HL-60 (cell line): ENCODE results near the gene GOLIM4.

Experiments
- DNase-seq, 2 experiments: peaks; one replicate each; pipeline ENCODE4 v3.0.0-alpha.2; 2010 to 2020; ENCODE audit warnings: low read depth in 1 of 2, low spot score in 1 of 2
- H3K27ac ChIP-seq: fragments of 250-450 bp; sonication (Bioruptor Pico); replicated peaks from 2 replicates; pipeline ENCODE4 v1.5.1; 2020; ENCODE audit warnings: mild to moderate bottlenecking, moderate library complexity
- H3K27me3 ChIP-seq: fragments of 250-450 bp; sonication (Bioruptor Pico); 2 replicates; pipeline ENCODE4 v1.5.1; 2021; ENCODE audit warnings: mild to moderate bottlenecking, moderate library complexity; ENCODE audit not compliant: insufficient read depth, poor library complexity, severe bottlenecking
- H3K4me3 ChIP-seq: replicated peaks from 2 replicates; pipeline ENCODE4 v1.5.1; 2011; ENCODE audit warnings: mild to moderate bottlenecking, control low read depth, low read length; ENCODE audit not compliant: insufficient read depth
- GABPA ChIP-seq: IDR thresholded peaks from 2 replicates; pipeline ENCODE4 v1.6.1; 2012; ENCODE audit warnings: low read depth
- POLR2AphosphoS5 ChIP-seq: IDR thresholded peaks from 2 replicates; pipeline ENCODE4 v1.6.1; 2012; ENCODE audit warnings: low read depth
- SPI1 ChIP-seq: IDR thresholded peaks from 2 replicates; pipeline ENCODE4 v1.6.1; 2012; ENCODE audit warnings: low read depth, mild to moderate bottlenecking, borderline replicate concordance
- TF ChIP-seq, protein P1 (sequence below): IDR thresholded peaks from one replicate; pipeline ENCODE4 v1.5.1; 2011; ENCODE audit warnings: low read length, control low read depth, inconsistent platforms; ENCODE audit not compliant: insufficient read depth
- TF ChIP-seq, protein P2 (sequence below): IDR thresholded peaks from 2 replicates; pipeline ENCODE4 v1.6.1; 2012; ENCODE audit warnings: low read depth; ENCODE audit not compliant: insufficient replicate concordance

Gene GOLIM4

DNA sequence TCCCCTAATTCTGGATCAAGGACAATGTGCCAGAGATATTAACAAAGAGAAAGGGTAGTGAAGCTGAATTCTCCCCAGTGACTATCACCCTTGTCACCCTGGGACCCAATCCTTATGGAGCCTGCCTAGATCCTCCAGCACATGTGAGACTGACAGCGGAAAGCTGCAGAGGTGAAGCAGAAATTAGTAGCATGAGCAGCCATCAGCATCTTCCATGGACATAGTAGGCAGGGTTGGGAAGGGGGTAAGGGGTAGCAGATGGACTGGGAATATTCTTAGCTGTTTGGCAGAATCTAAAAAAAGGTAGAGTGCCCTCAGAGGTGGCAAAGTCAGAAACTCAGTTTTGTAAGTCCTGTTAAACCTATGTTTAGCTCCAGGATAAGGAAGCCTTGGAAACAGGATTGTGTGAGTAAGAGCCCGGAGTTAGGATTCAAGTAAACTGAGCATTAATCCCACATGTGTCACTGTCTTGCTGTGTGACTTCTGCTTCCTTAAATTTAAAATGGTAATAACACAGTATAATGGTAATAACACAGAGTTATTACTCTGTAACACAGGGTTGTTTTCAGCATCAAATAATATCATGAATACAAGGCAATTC is 14.5 kb downstream of the GOLIM4 start:
- TF ChIP-seq POLR2AphosphoS5 (no peak), SPI1 (no peak), GABPA (no peak)
- TF ChIP-seq, protein P1, sequence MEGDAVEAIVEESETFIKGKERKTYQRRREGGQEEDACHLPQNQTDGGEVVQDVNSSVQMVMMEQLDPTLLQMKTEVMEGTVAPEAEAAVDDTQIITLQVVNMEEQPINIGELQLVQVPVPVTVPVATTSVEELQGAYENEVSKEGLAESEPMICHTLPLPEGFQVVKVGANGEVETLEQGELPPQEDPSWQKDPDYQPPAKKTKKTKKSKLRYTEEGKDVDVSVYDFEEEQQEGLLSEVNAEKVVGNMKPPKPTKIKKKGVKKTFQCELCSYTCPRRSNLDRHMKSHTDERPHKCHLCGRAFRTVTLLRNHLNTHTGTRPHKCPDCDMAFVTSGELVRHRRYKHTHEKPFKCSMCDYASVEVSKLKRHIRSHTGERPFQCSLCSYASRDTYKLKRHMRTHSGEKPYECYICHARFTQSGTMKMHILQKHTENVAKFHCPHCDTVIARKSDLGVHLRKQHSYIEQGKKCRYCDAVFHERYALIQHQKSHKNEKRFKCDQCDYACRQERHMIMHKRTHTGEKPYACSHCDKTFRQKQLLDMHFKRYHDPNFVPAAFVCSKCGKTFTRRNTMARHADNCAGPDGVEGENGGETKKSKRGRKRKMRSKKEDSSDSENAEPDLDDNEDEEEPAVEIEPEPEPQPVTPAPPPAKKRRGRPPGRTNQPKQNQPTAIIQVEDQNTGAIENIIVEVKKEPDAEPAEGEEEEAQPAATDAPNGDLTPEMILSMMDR, result no peak
- TF ChIP-seq, protein P2, sequence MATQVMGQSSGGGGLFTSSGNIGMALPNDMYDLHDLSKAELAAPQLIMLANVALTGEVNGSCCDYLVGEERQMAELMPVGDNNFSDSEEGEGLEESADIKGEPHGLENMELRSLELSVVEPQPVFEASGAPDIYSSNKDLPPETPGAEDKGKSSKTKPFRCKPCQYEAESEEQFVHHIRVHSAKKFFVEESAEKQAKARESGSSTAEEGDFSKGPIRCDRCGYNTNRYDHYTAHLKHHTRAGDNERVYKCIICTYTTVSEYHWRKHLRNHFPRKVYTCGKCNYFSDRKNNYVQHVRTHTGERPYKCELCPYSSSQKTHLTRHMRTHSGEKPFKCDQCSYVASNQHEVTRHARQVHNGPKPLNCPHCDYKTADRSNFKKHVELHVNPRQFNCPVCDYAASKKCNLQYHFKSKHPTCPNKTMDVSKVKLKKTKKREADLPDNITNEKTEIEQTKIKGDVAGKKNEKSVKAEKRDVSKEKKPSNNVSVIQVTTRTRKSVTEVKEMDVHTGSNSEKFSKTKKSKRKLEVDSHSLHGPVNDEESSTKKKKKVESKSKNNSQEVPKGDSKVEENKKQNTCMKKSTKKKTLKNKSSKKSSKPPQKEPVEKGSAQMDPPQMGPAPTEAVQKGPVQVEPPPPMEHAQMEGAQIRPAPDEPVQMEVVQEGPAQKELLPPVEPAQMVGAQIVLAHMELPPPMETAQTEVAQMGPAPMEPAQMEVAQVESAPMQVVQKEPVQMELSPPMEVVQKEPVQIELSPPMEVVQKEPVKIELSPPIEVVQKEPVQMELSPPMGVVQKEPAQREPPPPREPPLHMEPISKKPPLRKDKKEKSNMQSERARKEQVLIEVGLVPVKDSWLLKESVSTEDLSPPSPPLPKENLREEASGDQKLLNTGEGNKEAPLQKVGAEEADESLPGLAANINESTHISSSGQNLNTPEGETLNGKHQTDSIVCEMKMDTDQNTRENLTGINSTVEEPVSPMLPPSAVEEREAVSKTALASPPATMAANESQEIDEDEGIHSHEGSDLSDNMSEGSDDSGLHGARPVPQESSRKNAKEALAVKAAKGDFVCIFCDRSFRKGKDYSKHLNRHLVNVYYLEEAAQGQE, result no peak
- DNase-seq, result no peak
- Histone ChIP-seq H3K4me3 (no peak overlapping the region), H3K27ac (no peak overlapping the region), H3K27me3 (no peaks in the 10 kb centered on the region)

DNA sequence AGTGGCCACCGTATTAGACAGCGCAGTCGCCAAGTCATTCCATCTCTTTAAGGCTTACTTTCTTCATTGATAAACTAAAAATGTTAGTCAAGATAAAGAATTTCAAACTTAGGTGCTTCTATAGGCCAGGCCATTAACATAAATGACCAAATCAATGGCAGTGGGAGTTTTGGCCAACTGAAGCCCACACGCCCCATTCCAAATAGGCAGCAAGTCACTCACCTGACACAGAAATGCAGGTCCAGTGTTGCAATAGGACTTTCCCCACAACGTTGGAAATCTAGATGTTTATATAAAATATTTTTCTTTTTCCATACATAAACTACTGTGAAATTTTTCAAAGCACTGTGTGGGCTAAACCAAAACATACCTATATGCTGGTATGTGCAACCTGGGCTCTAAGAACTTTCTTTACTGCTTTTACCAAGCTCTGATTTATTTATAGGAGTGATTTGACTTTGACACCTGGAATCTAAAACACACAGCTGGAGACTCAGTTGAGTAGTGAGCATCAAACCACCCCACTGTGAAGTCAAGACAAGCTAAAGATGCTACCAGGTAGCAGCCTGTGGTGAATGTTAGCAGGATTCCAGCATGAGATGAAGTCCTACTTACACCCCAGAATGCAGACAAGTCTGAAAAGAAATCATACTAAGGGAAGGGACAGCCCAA is 15.1 kb downstream of the GOLIM4 start:
- DNase-seq, result no peak
- TF ChIP-seq, protein P2, result no peak
- TF ChIP-seq SPI1, result no peak
- TF ChIP-seq, protein P1, result no peak
- no peak for TF ChIP-seq POLR2AphosphoS5
- TF ChIP-seq GABPA, result no peak
- H3K27ac ChIP-seq, result no peak overlapping the region
- H3K27me3 ChIP-seq, result no peaks in the 10 kb centered on the region
- H3K4me3 ChIP-seq, result no peak overlapping the region

DNA sequence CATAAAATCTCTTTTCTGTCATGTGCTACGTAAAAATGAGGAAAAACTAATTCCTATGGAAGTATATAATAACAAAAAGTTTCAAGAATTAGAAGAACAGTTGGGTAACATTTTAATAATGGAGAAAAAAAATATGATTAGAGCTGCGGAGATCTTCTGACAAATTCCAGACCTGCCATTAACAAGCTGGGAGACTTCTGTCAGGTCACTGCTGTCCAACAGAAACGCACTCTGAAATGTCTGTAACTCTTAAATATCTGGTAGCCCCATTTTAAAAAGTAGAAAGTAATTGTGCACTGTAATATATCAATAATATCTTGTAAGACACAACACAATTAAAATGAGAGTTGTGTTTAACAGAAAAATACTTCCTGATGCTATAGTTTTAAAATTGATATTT is 15.7 kb downstream of the GOLIM4 start:
- H3K27ac ChIP-seq, result no peak overlapping the region
- DNase-seq, result no peak

More for the DNA sequence above, 15.7 kb downstream of the GOLIM4 start:
- Histone ChIP-seq H3K27me3 (no peaks in the 10 kb centered on the region), H3K4me3 (no peak overlapping the region)
- TF ChIP-seq POLR2AphosphoS5 (no peak), GABPA (no peak), SPI1 (no peak)
- TF ChIP-seq, protein P1, result no peak
- TF ChIP-seq, protein P2, result no peak
